Measurements from ENCODE around the gene GAS6.
"Not testable (repeated sequence)": the region's sequence is repeated elsewhere in the genome, so short reads cannot be mapped to it uniquely, and the experiment has no call there.

- TF ChIP-seq CTCF, POLR2A (IDR thresholded peaks at IDR 0.05): not testable (repeated sequence)
Observed at GRCh38 chr13:113795362-113795761, 68.5 kb downstream of the GAS6 start.

Data from uterus (tissue), 2 donors.